Prostate gland (tissue), 2 donors: Measurements from ENCODE around the gene CALHM6. TPM values are rescaled to one million over a fixed set of nuclear protein-coding genes. Genes with fewer than 3 reads are reported as not detected.

Source experiments
- DNase-seq: peaks from one replicate; pipeline ENCODE4 v3.0.0-alpha.2; 2019; ENCODE audit warnings: low spot score
- H3K27ac ChIP-seq, 2 donors: fragments of 200-600 bp; sonication (generic); 2 replicates each; pipeline ENCODE4 v1.5.1; 2017 to 2019
- H3K27me3 ChIP-seq: fragments of 200-600 bp; sonication (generic); replicated peaks from 2 replicates; pipeline ENCODE4 v1.5.1; 2019; ENCODE audit not compliant: insufficient read depth
- H3K36me3 ChIP-seq, 2 donors: fragments of 200-600 bp; sonication (generic); 1 replicate in 1 of 2; 2 replicates in 1 of 2; pipeline versions ENCODE4 v1.5.1 to v1.8.1; 2017 to 2019
- H3K4me1 ChIP-seq: fragments of 200-600 bp; sonication (generic); replicated peaks from 2 replicates; pipeline ENCODE4 v1.5.1; 2019
- H3K4me3 ChIP-seq, 2 donors: fragments of 200-600 bp; sonication (generic); 2 replicates each; pipeline ENCODE4 v1.5.1; 2017 to 2019
- H3K9me3 ChIP-seq: fragments of 200-600 bp; sonication (generic); 2 replicates; pipeline ENCODE4 v1.5.1; 2017
- POLR2A ChIP-seq: fragments of 450-650 bp; IDR thresholded peaks from one replicate; pipeline ENCODE4 v1.6.1; 2016; ENCODE audit warnings: antibody characterized with exemption, mild to moderate bottlenecking
- POLR2AphosphoS5 ChIP-seq: sonication (generic); formaldehyde crosslinking; IDR thresholded peaks from one replicate; pipeline ENCODE4 v1.6.1; 2017; ENCODE audit warnings: antibody characterized with exemption
- WGBS: methylation state at CpG from one replicate; pipeline ENCODE4 v1.1.5; 2018; 5-methylcytosine and 5-hydroxymethylcytosine counted together
- intact Hi-C: fragments of 100-400 bp; cut with DNase I; formaldehyde crosslinking; loops from one replicate; pipeline ENCODE4 v1.14.2; 2022
- total RNA-seq, 2 donors: library from RNA; depleted of rRNA; stranded (reverse); fragments of >200 nt; gene quantifications; one replicate each; pipeline ENCODE4 v1.1.0, GENCODE V29; 2016
- TF ChIP-seq, protein P1 (sequence below), 4 experiments: fragments of 200-600 bp in 2 of 4; fragments of 450-650 bp in 2 of 4; sonication (generic) in 2 of 4; IDR thresholded peaks; 1 replicate in 3 of 4; 2 replicates in 1 of 4; pipeline ENCODE4 v1.5.1; 2016 to 2019; ENCODE audit warnings: antibody characterized with exemption in 4 of 4, mild to moderate bottlenecking in 2 of 4, moderate library complexity in 2 of 4

The CALHM6 gene
- total RNA-seq, 2 donors from 2014 or later: 6.3 to 6.7 TPM

DNA sequence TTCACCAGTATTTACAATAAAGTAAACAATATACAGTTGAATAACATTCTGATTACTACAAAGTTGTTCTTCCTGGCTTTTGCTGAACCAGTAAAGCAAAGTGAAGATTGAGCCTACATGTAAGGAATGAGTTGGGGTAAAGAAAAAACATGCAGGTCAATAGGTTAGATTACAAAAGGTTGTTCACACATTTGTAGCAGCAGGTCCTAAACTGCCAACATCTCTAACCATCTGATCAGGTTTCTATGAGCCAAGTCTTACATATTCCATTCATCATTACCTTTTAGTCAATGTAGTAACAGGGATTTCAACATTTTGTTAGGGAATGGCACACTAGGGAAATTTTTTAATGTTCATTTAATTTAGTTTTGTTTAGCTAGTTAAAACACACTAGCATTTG lies 9.3 kb upstream of the CALHM6 start:
- no peaks in the 10 kb centered on the region for H3K4me1 ChIP-seq
- intact Hi-C loops: no loop called here
- H3K27ac ChIP-seq: no peak overlapping the region
- TF ChIP-seq POLR2A (no peak), POLR2AphosphoS5 (no peak)
- TF ChIP-seq, protein P1, sequence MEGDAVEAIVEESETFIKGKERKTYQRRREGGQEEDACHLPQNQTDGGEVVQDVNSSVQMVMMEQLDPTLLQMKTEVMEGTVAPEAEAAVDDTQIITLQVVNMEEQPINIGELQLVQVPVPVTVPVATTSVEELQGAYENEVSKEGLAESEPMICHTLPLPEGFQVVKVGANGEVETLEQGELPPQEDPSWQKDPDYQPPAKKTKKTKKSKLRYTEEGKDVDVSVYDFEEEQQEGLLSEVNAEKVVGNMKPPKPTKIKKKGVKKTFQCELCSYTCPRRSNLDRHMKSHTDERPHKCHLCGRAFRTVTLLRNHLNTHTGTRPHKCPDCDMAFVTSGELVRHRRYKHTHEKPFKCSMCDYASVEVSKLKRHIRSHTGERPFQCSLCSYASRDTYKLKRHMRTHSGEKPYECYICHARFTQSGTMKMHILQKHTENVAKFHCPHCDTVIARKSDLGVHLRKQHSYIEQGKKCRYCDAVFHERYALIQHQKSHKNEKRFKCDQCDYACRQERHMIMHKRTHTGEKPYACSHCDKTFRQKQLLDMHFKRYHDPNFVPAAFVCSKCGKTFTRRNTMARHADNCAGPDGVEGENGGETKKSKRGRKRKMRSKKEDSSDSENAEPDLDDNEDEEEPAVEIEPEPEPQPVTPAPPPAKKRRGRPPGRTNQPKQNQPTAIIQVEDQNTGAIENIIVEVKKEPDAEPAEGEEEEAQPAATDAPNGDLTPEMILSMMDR (IDR thresholded peaks at IDR 0.05): no peak
- H3K27me3 ChIP-seq: no peaks in the 10 kb centered on the region
- no peak for DNase-seq
- no peaks in the 10 kb centered on the region for H3K36me3 ChIP-seq
- no peak overlapping the region for H3K4me3 ChIP-seq
- no peaks in the 10 kb centered on the region for H3K9me3 ChIP-seq

DNA sequence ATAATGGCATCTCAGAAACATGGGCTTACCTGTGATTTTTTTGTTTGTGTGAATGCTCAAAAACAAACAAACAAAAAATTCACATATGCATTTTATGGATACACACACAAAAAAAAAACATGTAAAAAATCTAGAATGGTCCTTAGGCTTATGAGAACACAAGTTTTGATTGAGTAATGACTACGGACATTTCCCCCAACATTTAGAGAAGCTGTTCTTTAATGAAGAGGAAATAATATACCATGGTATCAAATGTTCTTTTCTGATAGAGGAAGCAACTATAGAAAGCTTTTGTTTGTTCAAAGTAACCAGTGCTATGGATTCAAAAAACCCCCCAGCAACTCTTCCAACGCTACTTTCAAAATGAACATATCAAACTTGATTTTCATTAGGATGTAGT lies 8.6 kb upstream of the CALHM6 start:
- WGBS: 88% methylated on average over 2 of the region's 2 CpGs
- Histone ChIP-seq H3K4me3 (no peak overlapping the region), H3K27ac (no peak overlapping the region), H3K4me1 (no peaks in the 10 kb centered on the region), H3K27me3 (no peaks in the 10 kb centered on the region), H3K9me3 (no peaks in the 10 kb centered on the region), H3K36me3 (no peaks in the 10 kb centered on the region)
- no peak for TF ChIP-seq POLR2AphosphoS5
- TF ChIP-seq POLR2A: no peak
- TF ChIP-seq, protein P1 (IDR thresholded peaks at IDR 0.05): no peak
- intact Hi-C loops: no loop called here
- DNase-seq: no peak

DNA sequence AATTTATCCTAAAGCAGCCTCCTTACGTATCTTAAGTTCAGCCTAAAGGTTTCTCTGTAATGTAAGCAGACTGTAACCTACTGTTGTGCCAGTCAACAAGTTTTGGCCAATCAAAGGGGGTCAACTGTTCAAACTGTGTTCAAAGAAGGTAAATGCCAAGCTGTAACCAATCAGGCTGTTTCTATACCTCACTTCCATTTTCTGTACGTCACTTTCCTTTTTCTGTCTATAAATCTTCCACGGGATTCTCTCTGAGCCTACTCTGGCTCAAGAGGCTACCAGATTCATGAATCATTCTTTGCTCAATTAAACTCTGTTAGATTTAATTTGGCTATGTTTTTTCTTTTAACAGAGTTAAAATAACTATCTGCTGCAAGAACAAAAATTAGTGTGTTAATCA lies 5.1 kb upstream of the CALHM6 start:
- intact Hi-C loops: no loop called here
- Histone ChIP-seq H3K4me1 (no peaks in the 10 kb centered on the region), H3K9me3 (no peaks in the 10 kb centered on the region), H3K27me3 (no peaks in the 10 kb centered on the region), H3K27ac (no peak overlapping the region), H3K36me3 (no peaks in the 10 kb centered on the region), H3K4me3 (no peak overlapping the region)
- DNase-seq: no peak
- WGBS: 89% methylated on average over 3 of the region's 3 CpGs
- TF ChIP-seq POLR2A: no peak
- no peak for TF ChIP-seq POLR2AphosphoS5
- TF ChIP-seq, protein P1 (IDR thresholded peaks at IDR 0.05): no peak

DNA sequence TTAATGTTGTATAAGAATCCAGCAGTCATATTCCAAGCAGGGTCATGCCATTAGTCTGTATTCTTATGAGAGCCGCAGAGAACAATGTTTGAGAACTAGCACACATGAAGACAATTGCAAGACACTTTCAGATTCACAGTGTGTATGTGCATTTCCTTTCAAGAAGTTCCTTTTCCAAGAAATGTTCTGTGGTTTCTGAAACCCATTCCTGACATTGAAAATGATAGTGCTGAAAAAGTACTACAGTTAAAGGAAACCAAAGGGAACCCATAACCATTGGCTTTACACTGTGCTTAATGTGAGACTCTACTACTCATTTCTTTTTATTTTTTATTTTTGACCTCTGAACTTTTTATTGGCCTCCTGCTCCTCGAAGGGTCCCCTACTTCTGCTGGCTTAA lies 4.2 kb upstream of the CALHM6 start:
- intact Hi-C loops: no loop called here
- 77% methylated on average over 2 of the region's 2 CpGs for WGBS
- Histone ChIP-seq H3K27ac (no peak overlapping the region), H3K36me3 (no peaks in the 10 kb centered on the region), H3K27me3 (no peaks in the 10 kb centered on the region), H3K4me3 (no peak overlapping the region), H3K9me3 (no peaks in the 10 kb centered on the region), H3K4me1 (no peaks in the 10 kb centered on the region)
- TF ChIP-seq POLR2A (no peak), POLR2AphosphoS5 (no peak)
- TF ChIP-seq, protein P1 (IDR thresholded peaks at IDR 0.05): no peak
- no peak for DNase-seq

DNA sequence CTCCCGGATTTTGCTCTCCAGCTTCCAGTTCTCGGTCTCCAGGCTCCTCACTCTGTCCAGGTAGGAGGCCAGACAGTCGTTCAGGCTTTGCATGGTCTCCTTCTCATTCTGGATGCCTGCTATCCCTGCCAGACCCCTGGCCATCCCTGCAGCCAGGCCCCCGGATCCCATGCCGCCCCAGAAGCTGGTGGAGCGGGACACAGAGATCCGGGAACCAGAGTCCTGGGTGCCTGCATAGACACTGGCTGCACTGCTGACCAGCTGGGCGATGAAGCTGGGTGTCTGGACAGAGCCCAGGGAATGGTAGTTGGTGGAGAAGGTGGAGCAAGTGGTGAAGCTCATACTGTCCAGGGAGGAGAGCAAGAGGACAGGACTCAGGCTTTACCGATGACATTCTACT lies 2.9 kb upstream of the CALHM6 start:
- Histone ChIP-seq H3K27me3 (no peaks in the 10 kb centered on the region), H3K9me3 (no peaks in the 10 kb centered on the region), H3K27ac (no peak overlapping the region), H3K36me3 (no peaks in the 10 kb centered on the region), H3K4me3 (no peak overlapping the region), H3K4me1 (no peaks in the 10 kb centered on the region)
- intact Hi-C loops: no loop called here
- TF ChIP-seq POLR2A: no peak
- TF ChIP-seq, protein P1 (IDR thresholded peaks at IDR 0.05): no peak
- TF ChIP-seq POLR2AphosphoS5: no peak
- DNase-seq: no peak
- WGBS: 94% methylated on average over 9 of the region's 9 CpGs
